H1 (cell line): Measurements from ENCODE around the gene ZNF175. TPM values are rescaled to one million over a fixed set of nuclear protein-coding genes. Genes with fewer than 3 reads are reported as not detected.

Source experiments
- polyA plus RNA-seq, 7 experiments: library from polyadenylated mRNA; depleted of rRNA in 3 of 7; stranded (reverse) in 5 of 7; unstranded in 2 of 7; fragments of >200 nt in 5 of 7; fragments of 200-250 nt in 2 of 7; gene quantifications; 1 replicate in 5 of 7; 2 replicates in 1 of 7; 4 replicates in 1 of 7; pipeline versions ENCODE4 v1.2.1 to v1.2.3, GENCODE V29; 2011 to 2013; ENCODE audit warnings: missing spikeins in 2 of 7, mixed read lengths in 2 of 7
- total RNA-seq: library from RNA; stranded (reverse); fragmentation: NEBNext Ultra II Directional; extraction: Animal tissue kit (Norgen Biotek cat#: 25700); gene quantifications from 2 replicates; pipeline ENCODE4 v1.2.1, GENCODE V29; 2021
- TF ChIP-seq, protein P1 (sequence below), 3 experiments: IDR thresholded peaks; 1 replicate in 2 of 3; 2 replicates in 1 of 3; pipeline versions ENCODE4 v1.5.1 to v1.6.1; 2011; ENCODE audit warnings: low read length in 3 of 3, mild to moderate bottlenecking in 3 of 3, inconsistent platforms in 2 of 3, low read depth in 1 of 3, moderate library complexity in 1 of 3; ENCODE audit not compliant: insufficient read depth in 1 of 3; ENCODE audit errors: control extremely low read depth in 1 of 3

ZNF175 gene
- total and polyA plus RNA-seq, 2 of the 8 experiments (the other 6 are each of a cell fraction or from before 2014, with no cell fraction given), result 1.7 to 11.1 TPM

- TF ChIP-seq, protein P1, sequence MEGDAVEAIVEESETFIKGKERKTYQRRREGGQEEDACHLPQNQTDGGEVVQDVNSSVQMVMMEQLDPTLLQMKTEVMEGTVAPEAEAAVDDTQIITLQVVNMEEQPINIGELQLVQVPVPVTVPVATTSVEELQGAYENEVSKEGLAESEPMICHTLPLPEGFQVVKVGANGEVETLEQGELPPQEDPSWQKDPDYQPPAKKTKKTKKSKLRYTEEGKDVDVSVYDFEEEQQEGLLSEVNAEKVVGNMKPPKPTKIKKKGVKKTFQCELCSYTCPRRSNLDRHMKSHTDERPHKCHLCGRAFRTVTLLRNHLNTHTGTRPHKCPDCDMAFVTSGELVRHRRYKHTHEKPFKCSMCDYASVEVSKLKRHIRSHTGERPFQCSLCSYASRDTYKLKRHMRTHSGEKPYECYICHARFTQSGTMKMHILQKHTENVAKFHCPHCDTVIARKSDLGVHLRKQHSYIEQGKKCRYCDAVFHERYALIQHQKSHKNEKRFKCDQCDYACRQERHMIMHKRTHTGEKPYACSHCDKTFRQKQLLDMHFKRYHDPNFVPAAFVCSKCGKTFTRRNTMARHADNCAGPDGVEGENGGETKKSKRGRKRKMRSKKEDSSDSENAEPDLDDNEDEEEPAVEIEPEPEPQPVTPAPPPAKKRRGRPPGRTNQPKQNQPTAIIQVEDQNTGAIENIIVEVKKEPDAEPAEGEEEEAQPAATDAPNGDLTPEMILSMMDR (IDR thresholded peaks at IDR 0.05; ENCODE audit: control extremely low read depth in 1 of 3, insufficient read depth in 1 of 3, low read depth in 1 of 3, low read length in 3 of 3), result no peak
Measured at GRCh38 chr19:51541458-51542357, 29.4 kb upstream of the ZNF175 start (continued).
